Heart left ventricle (tissue), 13 donors: ENCODE measurements around the gene CXCL5.

Experiments used
- POLR2A ChIP-seq, 2 donors: fragments of 450-650 bp; IDR thresholded peaks; one replicate each; pipeline ENCODE4 v1.6.1; 2017; ENCODE audit warnings: antibody characterized with exemption in 2 of 2, mild to moderate bottlenecking in 2 of 2, moderate library complexity in 2 of 2
- TF ChIP-seq, protein P1 (sequence below), 12 donors: fragments of 200-600 bp; sonication (generic) in 4 of 12; IDR thresholded peaks; one replicate each; pipeline versions ENCODE4 v1.5.0 to v1.8.0; 2018 to 2022; ENCODE audit warnings: antibody characterized with exemption in 12 of 12, mild to moderate bottlenecking in 5 of 12
- donor health status: ischemic (EF 13 %, LVEDD 7.1; RV severe dilation, severe dysfunction).
- donor health status: DM: no; HTN: yes; CAD: no.
- donor health status: DM: no; HTN: no; CAD: no.
- donor health status: ischemic (EF 25% LVEDD 6.9; RV normal size, moderate dysfunction).
- donor health status: ischemic (EF 25% LVEDD 5.7; RV mildly dilated, moderate dysfunction).
- donor health status: ischemic (EF 35%, LVEDD 5.7; RV mildly dilated, moderate dysfunction).
- donor health status: nonischemic (EF 11% LVEDD 7.7; RV severe dilation, severe dysfunction).
- donor health status: DM: yes; HTN: yes; CAD: no.
- donor health status: PGD.
- donor health status: ischemic (EF 29% LVEDD 5.4; RV normal size, mild dysfunction).
- donor health status: nonischemic (EF 23%, LVEDD 6.1; RV moderate dilation, normal function).

DNA sequence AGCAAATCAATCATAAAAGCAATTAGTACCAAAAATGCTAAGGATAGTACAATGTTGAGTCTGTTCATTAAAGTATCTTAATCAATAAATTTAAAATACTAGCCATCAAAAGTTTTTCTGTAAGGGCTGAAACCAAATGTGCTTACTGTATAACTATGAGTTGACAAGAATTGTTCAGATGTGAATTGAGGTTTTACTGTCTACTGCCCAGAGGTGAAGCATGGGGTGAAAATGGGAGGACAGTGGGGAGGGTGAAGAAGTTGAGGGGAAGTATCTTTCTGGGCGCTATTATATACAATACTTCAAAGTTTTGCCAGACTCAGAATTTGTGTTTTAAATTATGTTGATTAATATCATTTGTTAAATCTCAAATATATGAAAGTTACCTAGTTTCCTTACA is 6.4 kb downstream of the CXCL5 start:
- TF ChIP-seq, protein P1, sequence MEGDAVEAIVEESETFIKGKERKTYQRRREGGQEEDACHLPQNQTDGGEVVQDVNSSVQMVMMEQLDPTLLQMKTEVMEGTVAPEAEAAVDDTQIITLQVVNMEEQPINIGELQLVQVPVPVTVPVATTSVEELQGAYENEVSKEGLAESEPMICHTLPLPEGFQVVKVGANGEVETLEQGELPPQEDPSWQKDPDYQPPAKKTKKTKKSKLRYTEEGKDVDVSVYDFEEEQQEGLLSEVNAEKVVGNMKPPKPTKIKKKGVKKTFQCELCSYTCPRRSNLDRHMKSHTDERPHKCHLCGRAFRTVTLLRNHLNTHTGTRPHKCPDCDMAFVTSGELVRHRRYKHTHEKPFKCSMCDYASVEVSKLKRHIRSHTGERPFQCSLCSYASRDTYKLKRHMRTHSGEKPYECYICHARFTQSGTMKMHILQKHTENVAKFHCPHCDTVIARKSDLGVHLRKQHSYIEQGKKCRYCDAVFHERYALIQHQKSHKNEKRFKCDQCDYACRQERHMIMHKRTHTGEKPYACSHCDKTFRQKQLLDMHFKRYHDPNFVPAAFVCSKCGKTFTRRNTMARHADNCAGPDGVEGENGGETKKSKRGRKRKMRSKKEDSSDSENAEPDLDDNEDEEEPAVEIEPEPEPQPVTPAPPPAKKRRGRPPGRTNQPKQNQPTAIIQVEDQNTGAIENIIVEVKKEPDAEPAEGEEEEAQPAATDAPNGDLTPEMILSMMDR (IDR thresholded peaks at IDR 0.05), result no peak
- no peak for TF ChIP-seq POLR2A (IDR thresholded peaks at IDR 0.05)
